Measurements from ENCODE around the gene BCL11A. TPM values are rescaled to one million over a fixed set of nuclear protein-coding genes. Genes with fewer than 3 reads are reported as not detected.

BCL11A gene
- polyA plus RNA-seq, 2 of the 4 experiments (the other 2 are of a cell fraction), result 0.12 to 0.13 TPM

DNA sequence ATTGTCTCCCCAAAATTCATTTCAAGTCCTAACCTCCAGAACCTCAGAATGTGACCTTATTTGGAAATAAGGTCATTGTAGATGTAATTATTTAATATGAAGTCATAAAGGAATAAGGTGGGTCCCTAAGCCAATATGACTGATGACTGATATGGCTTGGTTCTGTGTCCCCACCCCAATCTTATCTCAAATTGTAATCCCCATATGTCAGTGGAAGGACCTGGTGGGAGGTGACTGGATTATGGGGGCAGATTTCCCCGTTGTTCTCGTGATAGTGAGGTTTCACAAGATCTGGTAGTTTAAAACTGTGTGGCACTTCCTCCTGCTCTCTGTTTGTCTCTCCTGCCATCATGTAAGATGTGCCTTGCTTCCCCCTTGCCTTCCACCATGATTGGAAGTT lies 43.0 kb upstream of the BCL11A start:
- ChIA-PET POLR2A (no interaction called here), CTCF (interaction anchor here (3.6 kb wide), 1 partner anchor 14 kb away, joined by 16 read pairs; no protein-coding TSS in a partner anchor)
- Histone ChIP-seq H3K9me3 (peaks cover 13% of the 10 kb centered on the region; the same call in 2 of the 3 replicates), H3K4me1 (no peaks in the 10 kb centered on the region), H3K4me3 (no peak overlapping the region), H3K4me2 (no peak overlapping the region), H3K27ac (no peak overlapping the region)
- no peak for DNase-seq (ENCODE audit: low read depth in 1 of 2, low spot score in 1 of 2)
- ATAC-seq, result no peak
- WGBS (ENCODE audit: missing lambda C conversion rate), result 7% methylated on average over 2 of the region's 2 CpGs
- no peak for FAIRE-seq
- TF ChIP-seq, protein P1, sequence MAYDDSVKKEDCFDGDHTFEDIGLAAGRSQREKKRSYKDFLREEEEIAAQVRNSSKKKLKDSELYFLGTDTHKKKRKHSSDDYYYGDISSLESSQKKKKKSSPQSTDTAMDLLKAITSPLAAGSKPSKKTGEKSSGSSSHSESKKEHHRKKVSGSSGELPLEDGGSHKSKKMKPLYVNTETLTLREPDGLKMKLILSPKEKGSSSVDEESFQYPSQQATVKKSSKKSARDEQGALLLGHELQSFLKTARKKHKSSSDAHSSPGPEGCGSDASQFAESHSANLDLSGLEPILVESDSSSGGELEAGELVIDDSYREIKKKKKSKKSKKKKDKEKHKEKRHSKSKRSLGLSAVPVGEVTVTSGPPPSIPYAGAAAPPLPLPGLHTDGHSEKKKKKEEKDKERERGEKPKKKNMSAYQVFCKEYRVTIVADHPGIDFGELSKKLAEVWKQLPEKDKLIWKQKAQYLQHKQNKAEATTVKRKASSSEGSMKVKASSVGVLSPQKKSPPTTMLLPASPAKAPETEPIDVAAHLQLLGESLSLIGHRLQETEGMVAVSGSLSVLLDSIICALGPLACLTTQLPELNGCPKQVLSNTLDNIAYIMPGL (CRISPR knock-in tag; IDR thresholded peaks at IDR 0.05; ENCODE audit: borderline replicate concordance), result no peak
- no peak for TF ChIP-seq POLR2A (IDR thresholded peaks at IDR 0.05; ENCODE audit: low read length)
- TF ChIP-seq, protein P2, sequence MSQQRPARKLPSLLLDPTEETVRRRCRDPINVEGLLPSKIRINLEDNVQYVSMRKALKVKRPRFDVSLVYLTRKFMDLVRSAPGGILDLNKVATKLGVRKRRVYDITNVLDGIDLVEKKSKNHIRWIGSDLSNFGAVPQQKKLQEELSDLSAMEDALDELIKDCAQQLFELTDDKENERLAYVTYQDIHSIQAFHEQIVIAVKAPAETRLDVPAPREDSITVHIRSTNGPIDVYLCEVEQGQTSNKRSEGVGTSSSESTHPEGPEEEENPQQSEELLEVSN (IDR thresholded peaks at IDR 0.05; ENCODE audit: borderline replicate concordance, low read depth), result no peak
- TF ChIP-seq, protein P3, sequence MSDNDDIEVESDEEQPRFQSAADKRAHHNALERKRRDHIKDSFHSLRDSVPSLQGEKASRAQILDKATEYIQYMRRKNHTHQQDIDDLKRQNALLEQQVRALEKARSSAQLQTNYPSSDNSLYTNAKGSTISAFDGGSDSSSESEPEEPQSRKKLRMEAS (IDR thresholded peaks at IDR 0.05), result no peak
- TF ChIP-seq EHMT2 (IDR thresholded peaks at IDR 0.05; ENCODE audit: low read depth), result no peak
- TF ChIP-seq PHF8 (IDR thresholded peaks at IDR 0.05; ENCODE audit: borderline replicate concordance, low read depth), result no peak
- no peak for TF ChIP-seq ZC3H11A (IDR thresholded peaks at IDR 0.05)
- no peak for TF ChIP-seq ZSCAN20 (CRISPR knock-in tag; IDR thresholded peaks at IDR 0.05)
- no peak for TF ChIP-seq JUNB (IDR thresholded peaks at IDR 0.05)
- no peak for TF ChIP-seq FOSL2 (IDR thresholded peaks at IDR 0.05)
- TF ChIP-seq FOSL2 (CRISPR knock-in tag; IDR thresholded peaks at IDR 0.05), result no peak
- TF ChIP-seq, protein P4, sequence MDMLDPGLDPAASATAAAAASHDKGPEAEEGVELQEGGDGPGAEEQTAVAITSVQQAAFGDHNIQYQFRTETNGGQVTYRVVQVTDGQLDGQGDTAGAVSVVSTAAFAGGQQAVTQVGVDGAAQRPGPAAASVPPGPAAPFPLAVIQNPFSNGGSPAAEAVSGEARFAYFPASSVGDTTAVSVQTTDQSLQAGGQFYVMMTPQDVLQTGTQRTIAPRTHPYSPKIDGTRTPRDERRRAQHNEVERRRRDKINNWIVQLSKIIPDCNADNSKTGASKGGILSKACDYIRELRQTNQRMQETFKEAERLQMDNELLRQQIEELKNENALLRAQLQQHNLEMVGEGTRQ (IDR thresholded peaks at IDR 0.05), result no peak
- TF ChIP-seq EHF (CRISPR knock-in tag; IDR thresholded peaks at IDR 0.05), result no peak

DNA sequence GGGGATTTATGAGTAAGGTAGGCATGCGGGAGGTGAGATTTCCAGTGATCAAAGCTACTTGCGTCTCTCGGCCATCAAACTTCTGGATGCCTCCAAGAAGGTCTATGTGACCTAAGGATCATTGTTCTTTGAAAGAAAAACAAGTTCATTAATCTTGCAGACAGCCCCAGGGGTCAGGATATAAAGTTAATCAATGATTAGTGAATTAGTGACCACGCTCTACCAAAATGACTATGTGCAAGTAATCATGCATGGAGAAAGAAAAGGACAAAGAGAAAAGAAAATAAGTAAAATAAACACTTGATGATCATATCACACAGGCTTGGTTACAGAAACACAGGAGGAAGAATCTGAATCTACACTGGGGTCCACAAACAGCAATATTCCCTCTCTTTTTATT lies 42.5 kb upstream of the BCL11A start:
- Histone ChIP-seq H3K27ac (no peak overlapping the region), H3K4me1 (no peaks in the 10 kb centered on the region), H3K4me2 (no peak overlapping the region), H3K9me3 (peaks cover 15% of the 10 kb centered on the region; the same call in 2 of the 3 replicates), H3K4me3 (no peak overlapping the region)
- POLR2A ChIA-PET, result no interaction called here
- CTCF ChIA-PET, result interaction anchor here (1.0 to 3.6 kb wide), 2 partner anchors 10 to 14 kb away, joined by 4 to 16 read pairs; no protein-coding TSS in a partner anchor
- DNase-seq (ENCODE audit: low read depth in 1 of 2, low spot score in 1 of 2) (no peak), ATAC-seq (no peak), FAIRE-seq (no peak)
- WGBS (ENCODE audit: missing lambda C conversion rate), result 32% methylated on average over 4 of the region's 4 CpGs
- no peak for TF ChIP-seq RARB (CRISPR knock-in tag; IDR thresholded peaks at IDR 0.05)
- no peak for TF ChIP-seq RAD21 (conservative IDR thresholded peaks at IDR 0.05 in 1 of 2, IDR thresholded peaks at IDR 0.05 in 1 of 2)
- TF ChIP-seq, protein P5, sequence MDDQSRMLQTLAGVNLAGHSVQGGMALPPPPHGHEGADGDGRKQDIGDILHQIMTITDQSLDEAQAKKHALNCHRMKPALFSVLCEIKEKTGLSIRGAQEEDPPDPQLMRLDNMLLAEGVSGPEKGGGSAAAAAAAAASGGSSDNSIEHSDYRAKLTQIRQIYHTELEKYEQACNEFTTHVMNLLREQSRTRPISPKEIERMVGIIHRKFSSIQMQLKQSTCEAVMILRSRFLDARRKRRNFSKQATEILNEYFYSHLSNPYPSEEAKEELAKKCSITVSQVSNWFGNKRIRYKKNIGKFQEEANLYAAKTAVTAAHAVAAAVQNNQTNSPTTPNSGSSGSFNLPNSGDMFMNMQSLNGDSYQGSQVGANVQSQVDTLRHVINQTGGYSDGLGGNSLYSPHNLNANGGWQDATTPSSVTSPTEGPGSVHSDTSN (IDR thresholded peaks at IDR 0.05), result no peak
- TF ChIP-seq, protein P2 (IDR thresholded peaks at IDR 0.05; ENCODE audit: borderline replicate concordance, low read depth), result no peak
- TF ChIP-seq KDM1A (IDR thresholded peaks at IDR 0.05; ENCODE audit: low read depth), result no peak
- no peak for TF ChIP-seq NPAS2 (CRISPR knock-in tag; IDR thresholded peaks at IDR 0.05; ENCODE audit: borderline replicate concordance)

DNA sequence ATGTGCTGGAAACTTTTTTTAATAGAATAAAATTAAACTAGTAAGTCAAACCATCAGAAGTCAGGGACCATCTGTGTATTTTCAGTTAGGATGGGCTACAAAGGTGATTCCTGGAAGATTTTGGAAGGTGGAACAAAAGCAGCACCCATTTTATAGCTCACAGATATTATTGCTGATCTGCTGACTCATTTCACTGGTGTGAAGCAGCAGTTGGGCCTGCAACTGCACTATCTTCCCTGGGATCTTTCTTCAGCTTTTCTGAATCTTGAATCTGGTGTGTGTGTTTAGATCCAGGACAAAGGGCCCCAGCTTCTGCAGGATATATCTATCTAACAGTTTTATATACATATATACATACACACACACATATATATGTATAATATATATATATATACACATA lies 35.6 kb upstream of the BCL11A start:
- no peak overlapping the region for H3K4me2 ChIP-seq
- H3K9me3 ChIP-seq, result peaks cover 12% of the 10 kb centered on the region; the same call in 2 of the 3 replicates
- FAIRE-seq (no peak), DNase-seq (ENCODE audit: low read depth in 1 of 2, low spot score in 1 of 2) (no peak), ATAC-seq (no peak)
- H3K4me3 ChIP-seq, result no peak overlapping the region
- POLR2A ChIA-PET, result no interaction called here
- no peak for TF ChIP-seq EHMT2 (IDR thresholded peaks at IDR 0.05; ENCODE audit: low read depth)
- TF ChIP-seq NR3C1 (IDR thresholded peaks at IDR 0.05), result no peak
- no peak for TF ChIP-seq ZC3H11A (IDR thresholded peaks at IDR 0.05)
- TF ChIP-seq EHF (CRISPR knock-in tag; IDR thresholded peaks at IDR 0.05), result no peak
- no peak for TF ChIP-seq MAFK (IDR thresholded peaks at IDR 0.05; ENCODE audit: partially characterized antibody)
- TF ChIP-seq FOSB (CRISPR knock-in tag; IDR thresholded peaks at IDR 0.05), result no peak
- TF ChIP-seq RFX5 (IDR thresholded peaks at IDR 0.05), result no peak
- CTCF ChIA-PET, result interaction anchor here (0.8 to 1.1 kb wide), 2 partner anchors 28 to 85 kb away, joined by 3 read pairs; no protein-coding TSS in a partner anchor
- H3K4me1 ChIP-seq, result no peaks in the 10 kb centered on the region
- no peak overlapping the region for H3K27ac ChIP-seq
